Natural killer cell treated with Interleukin-12 subunit alpha and Interleukin-12 subunit beta and Interleukin-15 and Interleukin-18, amount 100 ng/mL, for 72 hours (primary cell): Measurements from ENCODE around the gene NDRG2. TPM values are rescaled to one million over a fixed set of nuclear protein-coding genes. Genes with fewer than 3 reads are reported as not detected.

ENCODE experiments used
- ATAC-seq, 2 donors: fragments of 150-1000 bp; cut with Tn5 transposase in 1 of 2; sonication (Bioruptor Pico), chemical (Tn5 transposase) in 1 of 2; 2 replicates each; pipeline ENCODE4 v1.10.0; 2021
- DNase-seq: peaks from one replicate; pipeline ENCODE4 v3.0.0; 2022; ENCODE audit warnings: low spot score
- H3K27ac Mint-ChIP-seq, 2 donors: 1 replicate in 1 of 2; 2 replicates in 1 of 2; pipeline ENCODE4 v1.8.0; 2022; ENCODE audit warnings: mixed read lengths in 2 of 2, mild to moderate bottlenecking in 1 of 2, moderate library complexity in 1 of 2
- H3K27me3 Mint-ChIP-seq, 2 donors: 1 replicate in 1 of 2; 2 replicates in 1 of 2; pipeline ENCODE4 v1.8.0; 2022; ENCODE audit warnings: mixed read lengths in 2 of 2
- H3K36me3 Mint-ChIP-seq: one replicate; pipeline ENCODE4 v1.8.0; 2022; ENCODE audit warnings: mixed read lengths
- H3K4me1 Mint-ChIP-seq, 2 donors: 1 replicate in 1 of 2; 2 replicates in 1 of 2; pipeline ENCODE4 v1.8.0; 2022; ENCODE audit warnings: low read depth in 2 of 2, mixed read lengths in 2 of 2, mild to moderate bottlenecking in 1 of 2
- H3K4me3 Mint-ChIP-seq: one replicate; pipeline ENCODE4 v1.8.0; 2022; ENCODE audit warnings: mixed read lengths
- H3K9me3 Mint-ChIP-seq: 2 replicates; pipeline ENCODE4 v1.8.0; 2022; ENCODE audit warnings: mixed read lengths
- total RNA-seq, 2 donors: library from RNA; stranded (reverse); gene quantifications; one replicate each; pipeline ENCODE4 v1.2.3, GENCODE V29; 2022

Gene NDRG2
- total RNA-seq, 2 donors from 2014 or later: 1.9 to 3.1 TPM

GRCh38 chr14:20973501-20973900 lies 51.4 kb downstream of the NDRG2 start:
- H3K27me3 Mint-ChIP-seq: peaks cover 20 to 33% of the 10 kb centered on the region in 2 donors
- H3K27ac Mint-ChIP-seq: no peak overlapping the region
- H3K4me3 Mint-ChIP-seq: no peak overlapping the region
- H3K4me1 Mint-ChIP-seq: peaks cover 10 to 12% of the 10 kb centered on the region in 2 donors
- no peak for DNase-seq
- no peaks in the 10 kb centered on the region for H3K36me3 Mint-ChIP-seq
- ATAC-seq: no peak
- H3K9me3 Mint-ChIP-seq: no peaks in the 10 kb centered on the region

DNA sequence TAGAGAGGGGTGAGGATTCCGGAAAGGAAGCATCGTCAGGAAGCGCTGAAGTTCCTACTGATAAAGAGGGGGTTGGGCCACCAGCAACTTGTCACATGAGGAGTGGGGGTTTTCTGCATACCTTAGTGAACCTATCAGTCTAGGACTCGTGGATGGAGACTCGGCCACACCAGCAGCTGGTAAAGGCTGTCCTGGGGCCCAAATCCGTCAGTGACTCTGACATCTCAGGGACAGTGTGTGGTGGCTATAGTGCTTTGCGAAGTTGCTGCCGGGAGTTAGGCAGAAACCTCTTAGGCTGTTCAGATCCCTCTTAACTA lies 53.2 kb downstream of the NDRG2 start:
- DNase-seq (no peak), ATAC-seq (no peak)
- H3K4me3 Mint-ChIP-seq: peak overlapping the region; percentile 94
- peaks cover 31 to 46% of the 10 kb centered on the region in 2 donors for H3K27me3 Mint-ChIP-seq
- H3K27ac Mint-ChIP-seq: peak overlapping the region in 1 of 2 donors; percentile 72
- peaks cover 10 to 12% of the 10 kb centered on the region in 2 donors for H3K4me1 Mint-ChIP-seq
- H3K9me3 Mint-ChIP-seq: no peaks in the 10 kb centered on the region
- H3K36me3 Mint-ChIP-seq: no peaks in the 10 kb centered on the region

DNA sequence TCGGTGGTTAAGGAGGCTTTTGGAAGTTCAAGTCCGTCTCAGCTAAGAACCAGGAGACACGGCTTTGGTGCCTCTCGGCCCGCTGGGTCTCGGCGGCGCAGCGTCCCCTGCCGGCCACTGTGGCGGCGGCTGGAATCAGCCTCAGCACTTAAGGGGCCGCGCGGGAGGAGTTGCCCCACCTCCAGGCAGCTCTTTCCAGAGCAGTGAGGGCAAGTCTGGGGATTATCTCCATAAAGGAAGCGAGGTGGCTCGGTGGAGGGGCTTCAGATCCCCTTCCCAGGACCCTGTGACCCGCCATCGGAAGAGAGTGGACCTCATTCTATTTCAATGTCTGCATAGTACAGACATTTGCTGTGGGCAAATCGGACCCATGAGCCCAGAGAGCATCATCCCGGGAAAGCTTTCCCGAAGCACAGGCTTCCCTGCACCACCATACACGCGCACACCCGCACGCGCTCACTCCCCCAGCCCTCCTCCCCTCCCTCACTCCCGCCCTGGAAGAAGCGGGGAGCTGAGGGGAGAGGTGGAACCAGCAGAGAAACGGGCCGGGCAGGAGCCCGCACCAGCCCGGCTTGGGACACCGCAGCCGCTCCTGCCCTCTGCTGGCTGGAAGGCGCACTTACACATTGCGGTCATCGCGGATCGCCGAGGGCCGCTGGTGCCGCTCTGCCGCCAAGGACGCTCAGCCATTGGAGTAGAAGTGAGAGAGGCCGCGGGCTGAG lies 53.7 kb downstream of the NDRG2 start:
- Mint-ChIP-seq H3K4me3 (peak overlapping the region; percentile 94), H3K9me3 (no peaks in the 10 kb centered on the region), H3K27ac (peak overlapping the region; percentile 18 to 72), H3K4me1 (peaks cover 10 to 12% of the 10 kb centered on the region in 2 donors), H3K36me3 (no peaks in the 10 kb centered on the region), H3K27me3 (peaks cover 31 to 46% of the 10 kb centered on the region in 2 donors)
- ATAC-seq: peak; percentile 94 to 96
- peak; percentile 85 for DNase-seq

GRCh38 chr14:20970647-20970982 lies 54.2 kb downstream of the NDRG2 start:
- Mint-ChIP-seq H3K27me3 (peaks cover 31 to 46% of the 10 kb centered on the region in 2 donors), H3K4me1 (peaks cover 10 to 12% of the 10 kb centered on the region in 2 donors), H3K4me3 (peak overlapping the region; percentile 94), H3K9me3 (no peaks in the 10 kb centered on the region), H3K27ac (peak overlapping the region; percentile 18 to 72), H3K36me3 (no peaks in the 10 kb centered on the region)
- DNase-seq: no peak
- ATAC-seq: peak in 1 of 2 donors; percentile 11

DNA sequence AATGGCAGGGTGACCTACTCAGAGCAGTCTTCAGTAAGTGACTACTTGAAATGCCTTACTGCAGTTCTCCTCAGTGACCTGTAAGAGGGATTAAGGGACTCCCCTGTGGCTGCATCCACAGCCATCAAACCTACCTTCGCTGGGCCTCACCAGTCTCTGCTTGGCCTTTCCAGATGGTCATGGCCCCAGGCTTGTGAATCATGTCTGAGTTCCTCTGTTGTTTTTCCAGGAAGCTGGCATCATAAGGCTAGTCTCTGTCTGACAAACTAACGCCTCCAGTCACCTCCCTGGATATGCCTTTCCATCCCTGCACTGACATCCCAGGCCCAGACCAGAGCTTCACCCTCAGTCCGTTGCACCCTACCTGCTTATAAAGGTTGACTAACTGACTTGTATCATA lies 55.5 kb downstream of the NDRG2 start:
- Mint-ChIP-seq H3K27ac (no peak overlapping the region), H3K9me3 (no peaks in the 10 kb centered on the region), H3K4me1 (peaks cover 10 to 12% of the 10 kb centered on the region in 2 donors), H3K4me3 (no peak overlapping the region), H3K27me3 (peaks cover 33 to 46% of the 10 kb centered on the region in 2 donors), H3K36me3 (no peaks in the 10 kb centered on the region)
- DNase-seq (no peak), ATAC-seq (no peak)

Other genes starting within 250 kb of the NDRG2 start
- gene RNASE6, start 243.8 kb downstream of the NDRG2 start, total RNA-seq: 1 to 10 TPM in 1 of 2 donors, under 1 TPM in 1; 0.56 to 1.3 TPM
- gene RNASE1, start 222.2 kb downstream of the NDRG2 start, total RNA-seq: not detected
- gene RNASE3, start 133.7 kb downstream of the NDRG2 start, total RNA-seq: not detected
- not detected for gene RNASE2, start 69.6 kb downstream of the NDRG2 start, total RNA-seq
- gene METTL17, start 35.1 kb downstream of the NDRG2 start, total RNA-seq: 100 to 1,000 TPM in 1 of 2 donors, 10 to 100 TPM in 1; 70.5 to 101 TPM
- under 1 TPM in 1 of 2 donors, not detected in 1; 0.53 TPM for gene SLC39A2, start 25.8 kb downstream of the NDRG2 start, total RNA-seq
- not detected for gene TPPP2, start 5.2 kb upstream of the NDRG2 start, total RNA-seq
- not detected for gene RNASE13, start 9.7 kb upstream of the NDRG2 start, total RNA-seq
- gene RNASE7, start 17.3 kb upstream of the NDRG2 start, total RNA-seq: not detected
- not detected for gene RNASE8, start 32.8 kb upstream of the NDRG2 start, total RNA-seq
- under 1 TPM; 0.36 to 0.75 TPM for gene ARHGEF40, start 45.2 kb upstream of the NDRG2 start, total RNA-seq
- 1 to 10 TPM; 4.5 to 9.5 TPM for gene ZNF219, start 73.6 kb upstream of the NDRG2 start, total RNA-seq
- not detected for gene TMEM253, start 76.0 kb upstream of the NDRG2 start, total RNA-seq
- gene OR5AU1, start 131.0 kb upstream of the NDRG2 start, total RNA-seq: not detected
- 100 to 1,000 TPM; 834 to 917 TPM for gene HNRNPC, start 244.4 kb upstream of the NDRG2 start, total RNA-seq